CD4-positive, alpha-beta T cell treated with Interleukin-6 for 4 hours (primary cell): ENCODE data around the gene CRYBB1.
A peak's percentile ranks its signal among the peaks of the same experiment; 100 is the strongest.

Experiments
- DNase-seq: peaks from one replicate; pipeline ENCODE4 v3.0.0-alpha.2; 2020; ENCODE audit warnings: mixed read lengths

CRYBB1 gene

GRCh38 chr22:26617271-26618199, at the start of gene CRYBB1:
TSS of gene CRYBB1 (minus strand) at chr22:26618027. CDS start at chr22:26616319, 1,708 bp downstream.
- no peak for DNase-seq

- no peak for DNase-seq
These were observed 49.3 kb upstream of the CRYBB1 start for GRCh38 chr22:26667140-26667539.

- DNase-seq, result no peak
These were observed 48.0 kb upstream of the CRYBB1 start for GRCh38 chr22:26665813-26666231.

- no peak for DNase-seq
These were observed 45.6 kb upstream of the CRYBB1 start for GRCh38 chr22:26663374-26663923.

DNA sequence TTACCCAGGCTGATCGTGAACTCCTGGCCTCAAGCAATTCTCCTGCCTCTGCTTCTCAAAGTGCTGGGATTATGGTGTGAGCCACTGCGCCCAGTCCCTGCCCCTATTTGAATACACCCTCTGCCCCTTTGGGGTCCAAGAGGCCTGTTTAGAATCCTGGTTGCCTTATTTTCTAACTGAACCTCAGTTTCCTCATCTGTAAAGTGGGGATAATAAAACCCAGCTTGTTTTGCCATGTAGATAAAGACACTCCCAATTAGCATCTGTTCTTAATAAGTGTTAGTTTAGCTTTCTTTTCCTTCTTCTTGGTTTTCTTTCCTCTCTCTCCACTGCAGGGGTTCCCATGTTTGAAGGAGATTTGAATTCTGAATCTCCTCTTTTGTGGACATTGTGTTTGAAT, 44.3 kb upstream of the CRYBB1 start:
- DNase-seq, result no peak

GRCh38 chr22:26660961-26661578, 43.2 kb upstream of the CRYBB1 start:
- no peak for DNase-seq

DNA sequence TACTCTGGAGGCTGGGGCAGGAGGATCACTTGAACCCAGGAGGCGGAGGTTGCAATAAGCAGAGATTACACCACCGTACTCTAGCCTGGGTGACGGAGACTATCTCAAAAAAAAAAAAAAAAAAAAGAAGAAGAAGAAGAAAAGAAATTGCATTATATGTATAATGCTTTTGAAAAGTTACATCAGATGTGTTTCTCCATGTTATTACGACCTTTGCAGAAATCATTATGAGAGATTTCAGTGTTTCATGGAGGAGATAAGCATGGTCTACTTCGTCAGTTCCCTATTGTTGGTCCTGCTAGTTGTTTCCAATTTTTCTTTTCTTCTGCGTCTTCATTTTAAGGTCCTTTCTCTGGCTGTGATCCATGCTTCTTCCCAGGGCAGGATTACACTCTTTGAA, 42.5 kb upstream of the CRYBB1 start:
- no peak for DNase-seq

DNA sequence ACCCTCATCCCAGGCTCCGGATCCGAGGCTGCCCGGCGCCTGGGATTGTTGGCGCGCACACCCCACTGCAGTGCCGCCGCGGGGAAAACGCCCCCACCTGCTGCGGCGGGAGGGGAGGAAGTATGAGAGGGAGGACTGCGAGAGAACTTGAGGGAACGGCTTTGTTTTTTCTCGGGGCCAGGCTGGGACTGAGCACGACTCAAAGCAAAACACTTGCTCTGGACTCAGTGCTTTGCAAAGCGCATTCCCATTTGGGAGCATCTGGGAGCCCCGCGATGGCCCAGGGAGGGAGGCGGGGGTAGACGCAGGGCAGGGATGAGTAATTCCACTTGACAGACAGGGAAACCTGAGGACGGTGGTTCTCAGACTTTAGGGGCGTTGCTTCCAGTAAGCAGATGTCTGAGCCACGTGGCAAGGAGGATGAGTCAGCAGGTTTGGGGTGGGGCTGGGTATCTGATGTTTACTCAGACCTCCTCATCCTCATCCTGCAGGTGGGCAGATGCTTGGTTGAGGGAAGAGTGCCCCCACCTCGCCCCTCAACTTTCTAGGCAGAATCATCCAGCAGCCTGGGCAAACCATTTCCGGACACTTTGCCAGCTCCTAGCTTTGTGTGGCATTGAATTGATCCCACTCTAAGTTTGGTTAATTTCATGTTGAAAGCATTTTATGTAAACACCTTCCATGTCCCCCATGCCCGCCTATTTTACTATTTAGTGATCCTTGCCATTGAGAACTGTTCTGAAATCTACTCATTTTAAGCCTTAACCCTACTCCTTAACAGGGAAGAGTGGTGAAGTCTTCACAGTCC, 41.0 kb upstream of the CRYBB1 start:
- DNase-seq, result peak; percentile 90

DNA sequence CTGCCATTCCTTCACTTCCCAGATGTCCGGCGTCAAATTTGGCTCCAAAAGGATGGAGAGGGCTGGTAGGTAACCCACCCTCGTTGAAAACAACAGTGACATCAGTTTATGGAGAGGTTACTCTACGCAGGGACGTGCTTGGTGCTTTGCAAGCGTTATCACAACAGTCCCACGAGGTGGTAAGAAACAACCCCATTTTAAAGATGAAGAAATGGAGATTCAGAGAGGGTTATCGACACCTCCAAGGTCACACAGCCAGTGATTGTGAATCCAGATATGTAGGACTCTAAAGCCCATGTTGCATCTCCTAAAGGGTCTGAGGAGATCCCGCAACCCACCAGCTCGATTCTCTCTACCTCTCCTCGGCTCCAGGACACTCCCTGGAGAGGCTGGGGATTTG, 40.3 kb upstream of the CRYBB1 start:
- no peak for DNase-seq

DNA sequence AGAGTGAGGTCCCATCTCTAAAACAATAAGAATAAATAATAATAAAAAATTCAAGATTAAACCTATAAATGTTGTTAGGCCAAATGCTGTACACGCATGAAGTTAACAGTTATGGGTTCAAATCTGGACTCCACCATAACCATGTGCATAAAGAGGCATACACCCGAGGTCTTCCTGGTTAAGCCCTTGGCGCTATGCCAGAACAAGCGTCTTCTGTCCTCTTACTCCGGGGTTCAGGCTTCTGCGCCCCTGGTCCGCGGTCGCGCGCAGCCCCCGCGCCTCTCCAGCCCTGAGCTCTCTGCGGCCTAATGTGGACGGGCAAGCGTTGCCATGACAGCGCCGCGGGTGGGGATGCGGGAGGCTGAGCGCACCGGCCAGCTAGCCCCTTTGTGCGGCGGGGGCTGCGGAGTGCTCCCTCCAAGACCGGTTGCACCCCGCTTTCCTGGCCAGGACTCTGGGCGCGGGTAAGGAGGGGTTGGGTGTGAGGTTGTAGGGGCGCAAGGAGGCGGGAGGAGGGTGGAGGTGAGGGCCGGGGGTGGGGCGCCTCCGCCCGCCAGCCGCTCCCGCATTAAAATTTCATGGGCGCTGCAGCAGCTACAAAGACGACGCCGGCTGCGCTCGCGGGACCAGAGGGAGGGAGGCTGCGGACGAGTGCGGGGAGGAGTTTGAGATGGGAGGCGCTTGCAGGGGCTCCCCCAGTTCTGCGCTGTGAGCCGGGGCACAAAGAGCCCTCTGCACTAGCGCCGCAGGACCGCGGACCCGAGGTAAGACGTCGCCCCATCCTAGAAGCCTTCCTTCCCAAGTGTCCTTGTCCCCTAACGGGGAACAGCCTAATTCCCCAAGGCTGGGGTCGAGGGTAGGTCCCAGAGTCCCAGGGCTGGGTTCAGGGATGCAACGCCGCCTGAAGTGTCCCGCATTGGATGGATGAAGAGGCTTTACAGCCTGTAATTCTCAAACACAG, 39.3 kb upstream of the CRYBB1 start, which contains the start of gene MIAT:
Gene MIAT, plus strand, starts transcription at position 698 of the 961 bp plus-strand sequence.
- DNase-seq, result peak; percentile 84

- no peak for DNase-seq
These were observed 34.0 kb upstream of the CRYBB1 start for GRCh38 chr22:26651815-26652214.

DNA sequence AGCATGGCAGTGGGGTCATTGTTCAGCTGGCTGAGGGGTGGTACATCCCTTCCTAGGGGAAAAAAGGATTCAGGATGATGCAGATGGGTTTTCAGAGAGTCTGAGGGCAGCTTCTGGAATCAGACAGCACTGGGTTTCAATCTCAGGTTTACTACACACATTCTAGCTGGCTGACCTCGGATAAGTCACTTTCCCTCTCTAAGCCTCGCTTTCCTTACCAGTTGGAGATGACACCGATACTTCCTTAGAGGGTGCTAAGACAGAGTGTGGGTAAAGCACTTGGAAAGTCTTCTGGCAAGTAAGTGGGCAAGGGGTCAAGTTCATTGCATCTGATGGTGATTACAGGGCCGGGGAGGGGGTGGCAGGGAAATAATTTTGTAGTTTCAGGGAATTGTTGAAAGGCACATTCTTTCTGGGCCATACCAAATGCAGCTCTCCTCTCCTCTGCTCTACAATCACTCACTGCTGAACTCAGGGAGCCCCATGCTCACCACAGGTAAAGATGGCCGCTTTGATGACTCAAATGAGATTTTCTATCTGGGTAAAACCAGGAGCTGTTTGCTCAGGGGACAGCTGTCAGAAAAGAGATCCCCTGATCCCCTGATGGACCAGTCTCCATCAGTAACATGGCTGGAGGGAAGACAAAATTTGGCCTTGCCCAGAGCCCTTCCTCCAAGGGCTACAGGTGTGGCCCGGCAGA, 33.0 kb upstream of the CRYBB1 start:
- no peak for DNase-seq

- DNase-seq, result no peak
These were observed 30.9 kb upstream of the CRYBB1 start for GRCh38 chr22:26648528-26649388.

DNA sequence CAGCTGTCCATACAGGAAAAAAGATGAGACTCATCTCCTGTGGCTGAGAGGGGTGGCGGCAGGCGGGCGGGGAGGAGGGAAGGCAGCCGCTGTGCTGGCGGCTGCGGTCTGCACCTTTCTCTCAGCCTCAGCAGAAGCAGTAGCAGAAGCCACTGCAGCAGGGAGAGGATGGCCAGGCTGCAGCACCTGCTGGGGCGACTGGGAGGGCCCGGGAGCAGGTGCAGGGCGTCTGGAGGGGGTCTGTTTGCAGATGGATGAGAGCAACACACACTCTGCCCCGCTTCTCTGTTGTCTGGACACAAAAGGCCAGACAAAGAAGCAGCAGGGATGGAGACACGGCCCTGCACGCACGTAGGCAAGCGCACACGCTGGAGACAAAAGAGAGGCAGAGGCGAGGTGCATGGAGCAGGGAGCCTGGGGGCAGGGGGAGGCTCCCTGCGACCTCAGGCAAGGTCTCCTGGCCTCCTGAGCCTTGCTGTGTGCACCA, 30.2 kb upstream of the CRYBB1 start:
- peak; percentile 76 for DNase-seq

DNA sequence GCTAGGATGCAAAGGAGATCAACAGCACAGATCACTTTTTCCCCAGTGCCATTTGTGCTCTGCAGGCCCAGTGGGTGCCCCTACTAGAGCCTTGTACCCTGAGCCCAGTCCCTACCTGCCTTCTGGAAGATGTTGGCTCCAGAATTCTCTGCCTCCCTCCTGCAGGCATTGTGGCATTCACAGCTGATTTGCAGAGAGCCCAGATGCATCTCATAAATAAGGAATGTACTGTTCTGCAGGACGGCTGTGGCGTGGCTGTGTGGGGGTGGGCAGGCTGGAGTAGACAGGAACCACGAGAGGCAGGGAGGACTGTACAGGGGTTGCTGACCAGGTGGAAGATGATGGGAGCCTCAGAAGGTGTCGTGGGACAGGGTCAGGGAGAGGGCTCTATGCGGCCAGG, 28.3 kb upstream of the CRYBB1 start:
- DNase-seq, result no peak

DNA sequence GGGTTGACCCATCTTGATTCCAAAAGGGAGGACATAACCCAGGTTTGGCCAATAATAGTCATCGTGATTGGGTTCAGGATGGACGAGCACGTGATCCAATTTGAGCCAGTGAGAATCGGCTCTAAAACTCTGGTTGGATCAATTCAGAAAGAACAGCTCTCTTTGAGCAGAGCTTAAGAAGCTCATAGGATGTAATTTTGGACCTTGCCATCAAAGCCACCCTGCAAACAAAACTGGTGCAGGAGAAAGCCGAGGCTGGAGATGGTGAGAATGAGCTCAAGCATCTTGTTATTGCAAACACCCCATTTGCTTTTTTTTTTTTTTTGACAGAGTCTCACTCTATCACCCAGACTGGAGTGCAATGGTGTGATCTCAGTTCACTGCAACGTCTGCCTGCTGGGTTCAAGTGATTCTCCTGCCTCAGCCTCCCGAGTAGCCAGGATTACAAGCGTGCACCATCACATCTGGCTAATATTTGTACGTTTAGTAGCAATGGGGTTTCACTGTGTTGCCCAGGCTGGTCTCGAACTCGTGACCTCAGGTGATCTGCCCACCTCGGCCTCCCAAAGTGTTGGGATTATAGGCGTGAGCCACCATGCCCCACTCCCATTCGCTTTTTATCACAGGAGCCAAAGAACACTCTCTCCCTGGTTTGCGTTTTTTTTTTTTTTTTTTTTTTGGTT, 25.7 kb upstream of the CRYBB1 start:
- DNase-seq, result peak; percentile 32

GRCh38 chr22:26642465-26643417, 24.9 kb upstream of the CRYBB1 start:
- DNase-seq, result peak; percentile 93

GRCh38 chr22:26636296-26636695, 18.5 kb upstream of the CRYBB1 start:
- DNase-seq, result no peak
